Measurements from ENCODE around the gene NFS1. TPM values are rescaled to one million over a fixed set of nuclear protein-coding genes. Genes with fewer than 3 reads are reported as not detected.
"Not testable (repeated sequence)": the region's sequence is repeated elsewhere in the genome, so short reads cannot be mapped to it uniquely, and the experiment has no call there.

Gene NFS1
- total and polyA plus RNA-seq, 12 donors, result 29.5 to 69.0 (median 57.1) TPM

DNA sequence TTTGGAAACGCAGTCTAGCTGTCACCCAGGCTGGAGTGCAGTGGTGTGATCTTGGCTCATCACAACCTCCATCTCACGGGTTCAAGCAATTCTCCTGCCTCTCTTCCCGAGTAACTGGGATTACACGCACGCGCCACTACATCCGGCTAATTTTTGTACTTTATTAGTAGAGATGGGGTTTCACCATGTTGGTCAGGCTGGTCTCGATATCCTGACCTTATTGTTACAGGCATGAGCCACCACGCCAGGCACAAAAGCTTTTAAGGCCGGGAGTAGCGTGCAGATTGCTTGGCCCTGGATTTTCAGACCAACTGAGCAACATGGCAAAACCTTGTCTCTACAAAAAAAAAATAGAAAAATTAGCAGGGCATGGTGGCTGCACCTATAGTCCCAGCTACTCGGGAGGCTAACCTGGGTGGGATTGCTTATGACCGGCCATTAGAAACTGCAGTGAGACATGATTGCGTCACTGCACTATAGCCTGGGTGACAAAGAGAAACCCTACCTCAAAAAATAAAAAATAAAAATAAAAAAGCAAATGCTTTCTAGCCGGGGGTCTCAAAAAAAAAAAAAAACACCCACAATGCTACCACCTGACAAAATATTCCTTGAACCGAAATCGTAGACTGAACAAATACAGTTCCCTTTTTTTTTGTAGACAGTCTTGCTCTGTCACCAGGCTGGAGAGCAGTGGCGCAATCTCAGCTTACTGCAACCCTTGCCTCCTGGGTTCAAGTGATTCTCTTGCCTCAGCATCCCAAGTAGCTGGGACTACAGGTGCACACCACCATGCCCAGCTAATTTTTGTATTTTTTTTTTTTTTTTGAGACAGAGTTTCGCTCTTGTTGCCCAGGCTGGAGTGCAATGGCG is 27.9 kb upstream of the NFS1 start:
- ATAC-seq (no peak), DNase-seq (no peak)
- Histone ChIP-seq H3K27ac (no peak overlapping the region), H3K9me3 (no peaks in the 10 kb centered on the region), H3K27me3 (no peaks in the 10 kb centered on the region), H3K36me3 (peaks cover 10 to 100% (median 89%) of the 10 kb centered on the region in 9 donors), H3K4me3 (no peak overlapping the region), H3K4me1 (peaks cover 3 to 57% (median 40%) of the 10 kb centered on the region in 9 donors)
- TF ChIP-seq, protein P1, sequence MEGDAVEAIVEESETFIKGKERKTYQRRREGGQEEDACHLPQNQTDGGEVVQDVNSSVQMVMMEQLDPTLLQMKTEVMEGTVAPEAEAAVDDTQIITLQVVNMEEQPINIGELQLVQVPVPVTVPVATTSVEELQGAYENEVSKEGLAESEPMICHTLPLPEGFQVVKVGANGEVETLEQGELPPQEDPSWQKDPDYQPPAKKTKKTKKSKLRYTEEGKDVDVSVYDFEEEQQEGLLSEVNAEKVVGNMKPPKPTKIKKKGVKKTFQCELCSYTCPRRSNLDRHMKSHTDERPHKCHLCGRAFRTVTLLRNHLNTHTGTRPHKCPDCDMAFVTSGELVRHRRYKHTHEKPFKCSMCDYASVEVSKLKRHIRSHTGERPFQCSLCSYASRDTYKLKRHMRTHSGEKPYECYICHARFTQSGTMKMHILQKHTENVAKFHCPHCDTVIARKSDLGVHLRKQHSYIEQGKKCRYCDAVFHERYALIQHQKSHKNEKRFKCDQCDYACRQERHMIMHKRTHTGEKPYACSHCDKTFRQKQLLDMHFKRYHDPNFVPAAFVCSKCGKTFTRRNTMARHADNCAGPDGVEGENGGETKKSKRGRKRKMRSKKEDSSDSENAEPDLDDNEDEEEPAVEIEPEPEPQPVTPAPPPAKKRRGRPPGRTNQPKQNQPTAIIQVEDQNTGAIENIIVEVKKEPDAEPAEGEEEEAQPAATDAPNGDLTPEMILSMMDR (IDR thresholded peaks at IDR 0.05), result no peak
- intact Hi-C loops (cut with DNase I), result loop anchor here in 1 of 10 donors (10.0 kb wide), 1 partner anchor 228 kb away; the partner anchor contains the start of gene SCAND1
- WGBS, 2 donors, result 92 to 95% methylated on average over 20 of the region's 20 CpGs

DNA sequence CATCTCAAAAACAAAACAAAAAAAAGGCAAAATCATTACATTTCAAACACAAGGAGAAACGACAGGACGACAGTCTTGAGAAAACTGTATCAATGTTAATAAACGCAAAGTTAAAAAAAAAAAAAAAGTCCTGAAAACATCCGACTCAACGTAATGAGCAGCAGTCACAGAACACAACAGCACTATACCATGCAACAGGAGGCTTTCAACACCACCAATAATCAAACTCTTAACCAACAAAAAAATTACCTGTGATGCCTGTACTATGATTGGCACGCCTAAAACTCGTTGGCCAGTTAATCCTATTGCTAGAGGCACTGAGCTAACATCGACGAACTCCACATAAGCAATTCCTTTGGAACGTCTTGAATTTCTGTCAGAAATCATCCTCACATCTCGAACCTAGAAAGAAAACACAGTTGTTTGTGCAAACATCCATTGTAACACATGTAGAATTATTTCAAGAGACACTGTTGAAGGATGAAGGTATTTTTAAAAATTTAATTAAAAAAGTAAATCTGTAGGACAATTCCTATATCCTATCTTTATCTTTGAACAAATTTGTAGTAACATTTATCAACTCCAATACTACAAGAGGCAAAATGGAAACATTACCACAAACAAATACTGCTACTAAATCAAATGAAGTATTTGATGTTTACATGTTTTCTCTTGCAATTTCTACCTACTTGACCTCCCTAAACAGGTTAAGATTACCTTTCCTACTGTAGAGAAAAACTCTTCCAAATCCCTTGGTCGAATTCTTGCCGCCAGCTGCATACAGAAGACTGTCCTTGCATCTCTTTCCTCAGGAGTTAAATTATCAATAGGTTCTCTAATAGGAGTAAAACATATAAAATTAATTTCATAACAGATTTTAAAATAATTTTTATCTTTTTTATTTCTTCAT is 25.4 kb upstream of the NFS1 start:
- TF ChIP-seq, protein P1 (IDR thresholded peaks at IDR 0.05), result no peak
- Histone ChIP-seq H3K9me3 (no peaks in the 10 kb centered on the region), H3K4me3 (no peak overlapping the region), H3K4me1 (peaks cover 3 to 56% (median 27%) of the 10 kb centered on the region in 9 donors), H3K27ac (no peak overlapping the region), H3K27me3 (no peaks in the 10 kb centered on the region), H3K36me3 (peaks cover 11 to 100% (median 98%) of the 10 kb centered on the region in 9 donors)
- ATAC-seq (no peak), DNase-seq (no peak)
- intact Hi-C loops (cut with DNase I), result loop anchor here in 1 of 10 donors (10.0 kb wide), 1 partner anchor 230 kb away; the partner anchor contains the start of gene SCAND1
- WGBS, 2 donors, result 82 to 83% methylated on average over 13 of the region's 13 CpGs

DNA sequence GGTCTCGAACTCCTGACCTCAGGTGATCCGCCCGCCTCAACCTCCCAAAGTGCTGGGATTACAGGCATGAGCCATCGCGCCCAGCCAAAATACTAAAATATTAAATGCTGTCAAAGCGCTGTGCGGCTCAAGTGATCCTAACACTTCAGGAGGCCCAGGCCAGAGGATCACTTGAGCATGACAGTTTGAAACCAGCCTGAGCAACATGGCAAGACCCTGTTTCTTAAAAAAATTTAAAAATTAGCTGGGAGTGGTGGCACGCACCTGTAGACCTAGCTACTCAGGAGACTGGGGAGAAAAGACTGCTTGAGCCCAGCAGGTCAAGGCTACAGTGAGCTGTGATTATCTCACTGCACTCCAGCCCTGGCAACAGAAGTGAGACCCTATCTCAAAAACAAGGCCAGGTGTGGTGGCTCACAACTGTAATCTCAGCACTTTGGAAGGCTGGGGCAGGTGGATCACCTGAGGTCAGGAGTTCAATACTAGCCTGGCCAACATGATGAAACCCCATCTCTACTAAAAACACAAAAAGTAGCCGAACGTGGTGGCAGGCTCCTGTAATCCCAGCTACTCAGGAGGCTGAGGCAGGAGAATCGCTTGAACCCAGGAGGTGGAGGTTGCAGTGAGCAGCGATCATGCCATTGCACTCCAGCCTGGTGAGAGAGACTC is 24.6 kb upstream of the NFS1 start:
- not testable (repeated sequence) for H3K4me3 ChIP-seq, DNase-seq, H3K27ac ChIP-seq, H3K27me3 ChIP-seq, H3K9me3 ChIP-seq, ATAC-seq
- Histone ChIP-seq H3K4me1 (peaks cover 3 to 56% (median 27%) of the 10 kb centered on the region in 9 donors), H3K36me3 (peaks cover 11 to 100% (median 97%) of the 10 kb centered on the region in 9 donors)
- WGBS, 2 donors, result 93 to 94% methylated on average over 12 of the region's 12 CpGs
- intact Hi-C loops (cut with DNase I), result loop anchor here in 1 of 10 donors (10.0 kb wide), 1 partner anchor 231 kb away; the partner anchor contains the start of gene SCAND1

GRCh38 chr20:35723275-35723639 is 24.1 kb upstream of the NFS1 start:
- intact Hi-C loops (cut with DNase I), result loop anchor here in 1 of 10 donors (10.0 kb wide), 1 partner anchor 232 kb away; the partner anchor contains the start of gene SCAND1
- H3K4me3 ChIP-seq, H3K9me3 ChIP-seq, H3K27ac ChIP-seq, ATAC-seq, DNase-seq, H3K27me3 ChIP-seq: not testable (repeated sequence)
- Histone ChIP-seq H3K4me1 (peaks cover 3 to 53% (median 27%) of the 10 kb centered on the region in 9 donors), H3K36me3 (peaks cover 11 to 100% (median 97%) of the 10 kb centered on the region in 9 donors)
- 88% methylated on average over 4 of the region's 4 CpGs for WGBS, 2 donors
